HuH-7 (cell line): ENCODE measurements around the gene LRRC26.

Experiments
- DNase-seq: peaks from one replicate; pipeline ENCODE4 v3.0.0; 2011; ENCODE audit warnings: low spot score

LRRC26 gene

GRCh38 chr9:137167747-137168572 lies 1.9 kb downstream of the LRRC26 start:
- peak; percentile 84 for DNase-seq

- no peak for DNase-seq
Observed at GRCh38 chr9:137167277-137167746, 2.5 kb downstream of the LRRC26 start.

- DNase-seq, result no peak
Observed at GRCh38 chr9:137166380-137167229, 3.2 kb downstream of the LRRC26 start.

- DNase-seq, result no peak
Observed at GRCh38 chr9:137165250-137165836, 4.5 kb downstream of the LRRC26 start.

- no peak for DNase-seq
Observed at GRCh38 chr9:137164370-137165249, 5.2 kb downstream of the LRRC26 start.

GRCh38 chr9:137163805-137164204 lies 6.0 kb downstream of the LRRC26 start:
- DNase-seq, result no peak

- DNase-seq, result no peak
Observed at GRCh38 chr9:137163365-137163715, 6.5 kb downstream of the LRRC26 start.

- no peak for DNase-seq
Observed at GRCh38 chr9:137162505-137163364, 7.1 kb downstream of the LRRC26 start.

- DNase-seq, result no peak
Observed at GRCh38 chr9:137161558-137162486, 8.0 kb downstream of the LRRC26 start.

GRCh38 chr9:137160716-137161557 lies 8.9 kb downstream of the LRRC26 start:
- no peak for DNase-seq

GRCh38 chr9:137160054-137160425 lies 9.8 kb downstream of the LRRC26 start:
- DNase-seq, result no peak

GRCh38 chr9:137159105-137160053 lies 10.5 kb downstream of the LRRC26 start:
- no peak for DNase-seq

- DNase-seq, result no peak
Observed at GRCh38 chr9:137158625-137159024, 11.2 kb downstream of the LRRC26 start.

GRCh38 chr9:137157618-137158415 lies 12.0 kb downstream of the LRRC26 start:
- no peak for DNase-seq

- no peak for DNase-seq
Observed at GRCh38 chr9:137156567-137157375, 13.1 kb downstream of the LRRC26 start.
